Smooth muscle cell of the umbilical artery (primary cell): Measurements from ENCODE around the gene C17orf107. TPM values are rescaled to one million over a fixed set of nuclear protein-coding genes. Genes with fewer than 3 reads are reported as not detected.

Experiments used
- total RNA-seq: library from RNA; depleted of rRNA; stranded (reverse); fragments of >200 nt; gene quantifications from 2 replicates; pipeline ENCODE4 v1.2.3, GENCODE V29; 2014

The C17orf107 gene
- 6.8 and 7.8 TPM in 2 replicates for total RNA-seq

DNA sequence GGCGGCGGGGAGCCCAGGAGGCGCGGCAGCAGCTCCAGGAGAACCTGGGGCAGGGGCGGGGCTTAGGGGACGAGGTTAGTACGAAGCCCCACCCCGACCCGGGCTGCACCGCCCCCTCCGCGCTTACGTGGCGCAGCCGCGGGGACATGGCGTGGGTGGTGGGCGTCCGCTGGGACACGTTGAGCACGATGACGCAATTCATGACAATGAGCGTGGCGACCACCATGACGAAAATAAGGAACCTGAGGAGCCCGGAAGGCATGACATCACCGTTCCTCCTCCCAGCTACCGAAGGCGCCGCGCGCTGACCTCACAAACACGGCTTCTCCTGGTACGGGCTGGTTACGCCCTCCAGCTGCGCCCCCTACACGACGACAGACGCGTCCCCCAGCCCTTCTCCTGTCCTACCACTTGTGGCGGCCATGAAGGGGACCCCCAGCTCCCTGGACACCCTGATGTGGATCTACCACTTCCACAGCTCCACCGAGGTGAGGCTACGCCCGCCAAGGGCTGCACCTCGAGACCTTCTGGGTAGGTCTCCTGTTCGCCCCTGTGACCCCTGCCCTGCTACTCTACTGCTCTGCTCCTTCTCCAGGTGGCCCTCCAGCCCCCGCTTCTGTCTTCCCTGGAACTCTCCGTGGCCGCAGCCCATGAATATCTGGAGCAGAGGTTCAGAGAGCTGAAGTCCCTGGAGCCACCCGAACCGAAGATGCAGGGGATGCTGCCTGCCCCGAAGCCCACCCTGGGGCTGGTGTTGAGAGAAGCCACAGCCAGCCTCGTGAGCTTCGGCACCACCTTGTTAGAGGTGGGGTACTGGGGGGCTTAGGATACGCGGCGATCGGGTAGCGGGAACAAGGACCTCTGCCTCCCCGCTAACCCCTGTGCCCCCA lies at the start of gene C17orf107:
Gene C17orf107, plus strand, starts transcription at position 196 of the 890 bp plus-strand sequence. Its CDS starts 227 bp downstream, at position 423.

GRCh38 chr17:4903051-4903818 lies 3.9 kb downstream of the C17orf107 start, which contains the start of gene CHRNE:
Gene CHRNE, minus strand, starts transcription at chr17:4903098. Its CDS starts 35 bp downstream, at chr17:4903063.

GRCh38 chr17:4931963-4932362 lies 32.6 kb downstream of the C17orf107 start, which contains the start of gene GP1BA:
Gene GP1BA, plus strand, starts transcription at chr17:4932277. Its CDS starts 328 bp downstream, at chr17:4932605.

GRCh38 chr17:4939796-4940554 lies 40.6 kb downstream of the C17orf107 start, which contains the start of the genes RNF167 and SLC25A11:
Gene RNF167, plus strand, starts transcription at chr17:4940268. Its CDS starts 642 bp downstream, at chr17:4940910.
Gene SLC25A11, minus strand, starts transcription at chr17:4940046. Its CDS starts 136 bp downstream, at chr17:4939910.

GRCh38 chr17:4948166-4948930 lies 49.0 kb downstream of the C17orf107 start, which contains the start of gene PFN1:
Gene PFN1, minus strand, starts transcription at chr17:4948530. Its CDS starts 136 bp downstream, at chr17:4948394.

GRCh38 chr17:4950746-4951204 lies 51.4 kb downstream of the C17orf107 start, which contains the start of gene ENO3:
Gene ENO3, plus strand, starts transcription at chr17:4951119. Its CDS starts 711 bp downstream, at chr17:4951830.

Other genes with a start within 250 kb of the C17orf107 start
- 33.6 and 85.3 TPM in 2 replicates for gene PELP1, start 195.4 kb upstream of the C17orf107 start, total RNA-seq
- gene ARRB2, start 188.9 kb upstream of the C17orf107 start, total RNA-seq, result 2.1 and 2.5 TPM in 2 replicates
- 8.3 and 13.4 TPM in 2 replicates for gene MED11, start 168.1 kb upstream of the C17orf107 start, total RNA-seq
- gene ZMYND15, start 159.7 kb upstream of the C17orf107 start, total RNA-seq, result not detected in 2 replicates
- 0.37 and 0.89 TPM in 2 replicates for gene CXCL16, start 159.6 kb upstream of the C17orf107 start, total RNA-seq
- not detected in 2 replicates for gene TM4SF5, start 127.7 kb upstream of the C17orf107 start, total RNA-seq
- gene VMO1, start 113.2 kb upstream of the C17orf107 start, total RNA-seq, result 1.5 TPM in 1 of 2 replicates, not detected in the other
- gene GLTPD2, start 110.6 kb upstream of the C17orf107 start, total RNA-seq, result not detected in 2 replicates
- gene PSMB6, start 103.4 kb upstream of the C17orf107 start, total RNA-seq, result 92.0 and 129 TPM in 2 replicates
- 10.1 and 20.7 TPM in 2 replicates for gene PLD2, start 92.4 kb upstream of the C17orf107 start, total RNA-seq
- 30.9 and 68.0 TPM in 2 replicates for gene MINK1, start 66.2 kb upstream of the C17orf107 start, total RNA-seq
- gene CHRNE, start 3.6 kb downstream of the C17orf107 start, total RNA-seq, result 0.23 and 0.30 TPM in 2 replicates
- not detected in 2 replicates for gene GP1BA, start 32.7 kb downstream of the C17orf107 start, total RNA-seq
- gene SLC25A11, start 40.5 kb downstream of the C17orf107 start, total RNA-seq, result 54.8 and 63.0 TPM in 2 replicates
- gene RNF167, start 40.7 kb downstream of the C17orf107 start, total RNA-seq, result 16.9 and 20.9 TPM in 2 replicates
- 673 and 683 TPM in 2 replicates for gene PFN1, start 49.0 kb downstream of the C17orf107 start, total RNA-seq
- gene ENO3, start 51.6 kb downstream of the C17orf107 start, total RNA-seq, result 4.9 and 5.0 TPM in 2 replicates
- 45.8 and 52.9 TPM in 2 replicates for gene SPAG7, start 68.3 kb downstream of the C17orf107 start, total RNA-seq
- gene CAMTA2, start 88.1 kb downstream of the C17orf107 start, total RNA-seq, result 7.1 and 13.0 TPM in 2 replicates
- 0.18 TPM in 1 of 2 replicates, not detected in the other for gene INCA1, start 98.0 kb downstream of the C17orf107 start, total RNA-seq
- 43.9 and 82.4 TPM in 2 replicates for gene KIF1C, start 98.4 kb downstream of the C17orf107 start, total RNA-seq
- gene SLC52A1, start 135.9 kb downstream of the C17orf107 start, total RNA-seq, result under 0.01 TPM in 1 of 2 replicates, not detected in the other
- gene ZFP3, start 178.9 kb downstream of the C17orf107 start, total RNA-seq, result 1.2 TPM in 2 replicates
- gene ZNF232, start 212.3 kb downstream of the C17orf107 start, total RNA-seq, result 4.1 and 5.3 TPM in 2 replicates
- gene USP6, start 216.5 kb downstream of the C17orf107 start, total RNA-seq, result under 0.01 and 0.05 TPM in 2 replicates